AG09309 (cell line): ENCODE measurements around the gene REST.
"Not testable (repeated sequence)": the region's sequence is repeated elsewhere in the genome, so short reads cannot be mapped to it uniquely, and the experiment has no call there.

Experiments
- DNase-seq: peaks from one replicate; pipeline ENCODE4 v3.0.0-alpha.2; 2010; ENCODE audit warnings: low read depth
- H3K4me3 ChIP-seq: 2 replicates; pipeline ENCODE4 v1.5.1; 2011; ENCODE audit warnings: mild to moderate bottlenecking, low read depth, low read length, moderate library complexity; ENCODE audit not compliant: control insufficient read depth
- TF ChIP-seq, protein P1 (sequence below): IDR thresholded peaks from 2 replicates; pipeline ENCODE4 v1.5.1; 2011; ENCODE audit warnings: mild to moderate bottlenecking, low read depth, low read length, inconsistent platforms; ENCODE audit not compliant: insufficient read depth, control insufficient read depth; ENCODE audit errors: missing control alignments

REST gene

DNA sequence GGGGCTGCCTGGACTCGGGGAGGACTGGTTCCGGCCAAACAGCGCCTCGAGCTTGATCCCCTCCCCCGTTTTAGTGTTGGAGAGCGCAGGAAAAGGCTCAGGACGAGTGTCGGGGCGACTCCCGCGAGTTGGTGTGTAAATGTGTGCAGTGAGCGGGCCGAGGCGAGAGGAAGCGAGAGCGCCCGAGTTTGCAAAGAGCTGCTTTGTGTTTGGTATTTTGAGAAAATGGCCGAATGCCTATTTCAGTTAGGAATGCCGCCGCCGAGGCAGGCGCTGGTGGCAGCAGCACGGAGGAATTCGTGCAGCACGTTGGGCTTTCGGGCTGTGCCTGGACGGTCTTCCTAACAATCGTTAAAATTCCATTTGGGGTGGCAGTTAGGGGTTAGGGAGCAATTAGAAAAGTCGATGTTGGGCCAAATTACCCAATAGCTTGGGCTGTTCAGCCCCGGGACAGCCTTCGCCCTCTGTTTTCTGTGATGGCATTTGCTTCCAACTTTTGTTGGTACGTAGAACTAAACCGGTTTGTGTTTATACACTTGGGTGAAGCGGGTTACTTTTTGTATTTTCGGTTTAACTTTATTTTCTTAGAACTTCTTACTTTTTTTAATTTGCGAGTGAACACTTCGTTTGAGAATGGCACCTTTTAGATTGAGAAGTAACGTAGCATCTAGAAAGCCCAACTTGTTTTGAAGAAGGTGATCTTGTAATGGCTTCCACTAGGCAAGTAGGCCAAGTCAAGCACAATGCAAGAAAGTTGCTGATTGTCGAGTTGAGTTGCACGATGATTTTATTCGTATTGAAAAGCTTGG lies 1.6 kb downstream of the REST start:
- H3K4me3 ChIP-seq = peak overlapping the region; percentile 95
- TF ChIP-seq, protein P1, sequence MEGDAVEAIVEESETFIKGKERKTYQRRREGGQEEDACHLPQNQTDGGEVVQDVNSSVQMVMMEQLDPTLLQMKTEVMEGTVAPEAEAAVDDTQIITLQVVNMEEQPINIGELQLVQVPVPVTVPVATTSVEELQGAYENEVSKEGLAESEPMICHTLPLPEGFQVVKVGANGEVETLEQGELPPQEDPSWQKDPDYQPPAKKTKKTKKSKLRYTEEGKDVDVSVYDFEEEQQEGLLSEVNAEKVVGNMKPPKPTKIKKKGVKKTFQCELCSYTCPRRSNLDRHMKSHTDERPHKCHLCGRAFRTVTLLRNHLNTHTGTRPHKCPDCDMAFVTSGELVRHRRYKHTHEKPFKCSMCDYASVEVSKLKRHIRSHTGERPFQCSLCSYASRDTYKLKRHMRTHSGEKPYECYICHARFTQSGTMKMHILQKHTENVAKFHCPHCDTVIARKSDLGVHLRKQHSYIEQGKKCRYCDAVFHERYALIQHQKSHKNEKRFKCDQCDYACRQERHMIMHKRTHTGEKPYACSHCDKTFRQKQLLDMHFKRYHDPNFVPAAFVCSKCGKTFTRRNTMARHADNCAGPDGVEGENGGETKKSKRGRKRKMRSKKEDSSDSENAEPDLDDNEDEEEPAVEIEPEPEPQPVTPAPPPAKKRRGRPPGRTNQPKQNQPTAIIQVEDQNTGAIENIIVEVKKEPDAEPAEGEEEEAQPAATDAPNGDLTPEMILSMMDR = no peak
- no peak for DNase-seq

DNA sequence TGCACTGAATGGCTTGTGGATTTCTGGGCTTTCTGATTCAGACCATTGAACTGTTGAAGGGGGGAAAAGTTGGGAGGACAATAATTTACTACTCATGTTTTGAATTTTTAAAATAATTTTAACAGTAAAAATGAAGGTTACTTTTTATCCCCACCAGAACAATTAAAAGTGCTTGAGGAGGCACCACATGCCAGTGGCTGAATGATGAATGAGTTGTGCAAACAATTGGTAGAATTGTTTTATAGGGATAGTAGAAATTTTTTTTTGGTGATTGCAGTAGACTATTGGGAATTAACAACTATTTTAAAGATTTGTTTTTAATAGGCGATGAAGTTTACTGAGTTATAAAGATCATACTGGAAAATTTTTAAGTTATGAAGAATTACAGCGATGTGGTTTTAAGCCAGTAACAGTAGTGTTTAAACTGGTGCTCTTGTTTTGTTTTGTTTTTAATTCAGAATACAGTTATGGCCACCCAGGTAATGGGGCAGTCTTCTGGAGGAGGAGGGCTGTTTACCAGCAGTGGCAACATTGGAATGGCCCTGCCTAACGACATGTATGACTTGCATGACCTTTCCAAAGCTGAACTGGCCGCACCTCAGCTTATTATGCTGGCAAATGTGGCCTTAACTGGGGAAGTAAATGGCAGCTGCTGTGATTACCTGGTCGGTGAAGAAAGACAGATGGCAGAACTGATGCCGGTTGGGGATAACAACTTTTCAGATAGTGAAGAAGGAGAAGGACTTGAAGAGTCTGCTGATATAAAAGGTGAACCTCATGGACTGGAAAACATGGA lies 2.7 kb downstream of the REST start:
- DNase-seq = no peak
- H3K4me3 ChIP-seq = peak overlapping the region; percentile 95; the same call in 1 of the 2 replicates
- TF ChIP-seq, protein P1 = no peak

DNA sequence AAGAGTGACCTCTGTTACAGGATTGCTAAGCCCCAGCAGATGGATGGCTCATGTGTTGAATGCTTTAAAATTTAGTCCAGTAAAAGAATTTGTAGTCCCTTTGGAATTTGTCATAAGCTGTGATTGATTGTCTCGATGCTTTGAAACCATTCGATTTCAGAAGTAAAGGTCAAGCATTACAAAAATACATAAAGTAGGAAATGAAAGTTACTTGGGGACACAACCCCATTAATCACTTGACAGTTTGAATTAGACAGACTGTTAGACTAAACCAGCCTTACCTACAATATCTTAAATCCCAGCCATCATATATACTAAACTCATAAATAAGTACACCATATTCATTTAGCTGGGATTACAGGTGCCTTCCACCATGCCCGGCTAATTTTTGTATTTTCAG lies 6.6 kb downstream of the REST start:
- DNase-seq = no peak
- TF ChIP-seq, protein P1 = no peak
- H3K4me3 ChIP-seq = no peak overlapping the region

DNA sequence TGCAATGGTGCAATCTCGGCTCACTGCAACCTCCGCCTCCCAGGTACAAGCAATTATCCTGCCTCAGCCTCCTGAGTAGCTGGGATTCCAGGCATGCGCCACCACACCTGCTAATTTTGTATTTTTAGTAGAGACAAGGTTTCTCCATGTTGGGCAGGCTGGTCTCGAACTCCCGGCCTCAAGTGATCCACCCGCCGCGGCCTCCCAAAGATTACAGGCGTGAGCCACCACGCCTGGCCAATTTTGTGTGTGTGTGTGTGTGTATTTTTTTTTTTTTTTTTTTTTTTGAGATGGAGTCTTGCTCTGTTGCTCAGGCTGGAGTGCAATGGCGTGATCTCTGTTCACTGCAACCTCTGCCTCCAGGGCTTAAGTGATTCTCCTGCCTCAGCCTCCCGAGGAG lies 7.3 kb downstream of the REST start:
- not testable (repeated sequence) for H3K4me3 ChIP-seq, DNase-seq

DNA sequence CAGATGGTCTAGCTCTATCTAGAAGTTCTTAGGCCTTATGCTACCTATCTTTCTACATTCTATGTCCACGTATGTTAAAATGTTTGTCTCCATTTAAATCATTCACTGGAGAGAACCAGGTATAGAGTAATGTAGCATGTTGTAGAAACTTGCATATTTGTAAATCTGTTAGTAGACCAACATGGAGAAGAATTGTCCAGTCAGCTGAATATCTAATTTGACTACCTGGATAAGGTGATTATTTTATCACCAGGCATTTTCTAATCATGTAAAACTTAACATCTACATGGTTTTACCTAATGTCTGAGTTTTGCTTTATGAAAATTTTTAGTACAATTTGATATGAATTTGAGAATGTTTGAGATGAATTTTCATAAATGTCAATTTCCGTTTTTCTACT lies 19.5 kb downstream of the REST start:
- no peak overlapping the region for H3K4me3 ChIP-seq
- TF ChIP-seq, protein P1 = no peak
- no peak for DNase-seq

DNA sequence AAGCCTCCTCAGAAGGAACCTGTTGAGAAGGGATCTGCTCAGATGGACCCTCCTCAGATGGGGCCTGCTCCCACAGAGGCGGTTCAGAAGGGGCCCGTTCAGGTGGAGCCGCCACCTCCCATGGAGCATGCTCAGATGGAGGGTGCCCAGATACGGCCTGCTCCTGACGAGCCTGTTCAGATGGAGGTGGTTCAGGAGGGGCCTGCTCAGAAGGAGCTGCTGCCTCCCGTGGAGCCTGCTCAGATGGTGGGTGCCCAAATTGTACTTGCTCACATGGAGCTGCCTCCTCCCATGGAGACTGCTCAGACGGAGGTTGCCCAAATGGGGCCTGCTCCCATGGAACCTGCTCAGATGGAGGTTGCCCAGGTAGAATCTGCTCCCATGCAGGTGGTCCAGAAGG lies 22.9 kb downstream of the REST start:
- H3K4me3 ChIP-seq = no peak overlapping the region
- no peak for DNase-seq
- TF ChIP-seq, protein P1 = no peak

DNA sequence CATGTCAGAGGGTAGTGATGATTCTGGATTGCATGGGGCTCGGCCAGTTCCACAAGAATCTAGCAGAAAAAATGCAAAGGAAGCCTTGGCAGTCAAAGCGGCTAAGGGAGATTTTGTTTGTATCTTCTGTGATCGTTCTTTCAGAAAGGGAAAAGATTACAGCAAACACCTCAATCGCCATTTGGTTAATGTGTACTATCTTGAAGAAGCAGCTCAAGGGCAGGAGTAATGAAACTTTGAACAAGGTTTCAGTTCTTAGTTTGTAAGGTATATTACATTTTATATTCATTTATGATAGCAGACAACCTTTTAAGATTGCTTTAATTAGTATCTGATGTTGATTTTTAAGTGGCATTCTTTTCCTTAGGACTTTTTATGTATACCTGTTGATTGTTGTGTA lies 24.2 kb downstream of the REST start:
- H3K4me3 ChIP-seq = no peak overlapping the region
- DNase-seq = no peak
- TF ChIP-seq, protein P1 = no peak
